GM12864 (cell line): ENCODE data around the gene IL32.
"Not testable (repeated sequence)": the region's sequence is repeated elsewhere in the genome, so short reads cannot be mapped to it uniquely, and the experiment has no call there.

ENCODE experiments used
- DNase-seq: peaks from one replicate; pipeline ENCODE4 v3.0.0-alpha.2; 2011; ENCODE audit warnings: low read depth
- H3K4me3 ChIP-seq: 2 replicates; pipeline ENCODE4 v1.5.1; 2011; ENCODE audit warnings: mild to moderate bottlenecking, low read depth, low read length, control low read depth
- CTCF ChIP-seq: IDR thresholded peaks from 2 replicates; pipeline ENCODE4 v1.5.1; 2011; ENCODE audit warnings: low read depth, mild to moderate bottlenecking, moderate library complexity, low read length, control low read depth, inconsistent platforms; ENCODE audit errors: missing control alignments

IL32 gene

GRCh38 chr16:3076577-3076976 lies 11.1 kb downstream of the IL32 start:
- H3K4me3 ChIP-seq, result no peak overlapping the region
- TF ChIP-seq CTCF, result no peak
- DNase-seq, result no peak

GRCh38 chr16:3080024-3080423 lies 14.6 kb downstream of the IL32 start:
- no peak for TF ChIP-seq CTCF
- no peak for DNase-seq
- H3K4me3 ChIP-seq, result no peak overlapping the region

GRCh38 chr16:3081957-3082356 lies 16.5 kb downstream of the IL32 start:
- DNase-seq, H3K4me3 ChIP-seq: not testable (repeated sequence)

GRCh38 chr16:3083408-3083807 lies 18.0 kb downstream of the IL32 start:
- H3K4me3 ChIP-seq, DNase-seq: not testable (repeated sequence)

- no peak for DNase-seq
- TF ChIP-seq CTCF, result no peak
- no peak overlapping the region for H3K4me3 ChIP-seq
Measured at GRCh38 chr16:3084491-3084890, 19.1 kb downstream of the IL32 start.

GRCh38 chr16:3084969-3085670 lies 19.7 kb downstream of the IL32 start:
- no peak for TF ChIP-seq CTCF

GRCh38 chr16:3085868-3086595 lies 20.6 kb downstream of the IL32 start:
- TF ChIP-seq CTCF, result no peak
- no peak for DNase-seq

More at GRCh38 chr16:3084969-3085670, 19.7 kb downstream of the IL32 start:
- DNase-seq, result no peak
- no peak overlapping the region for H3K4me3 ChIP-seq

More at GRCh38 chr16:3085868-3086595, 20.6 kb downstream of the IL32 start:
- H3K4me3 ChIP-seq, result no peak overlapping the region
